Measurements from ENCODE around the gene FDXACB1.
"Not testable (repeated sequence)": the region's sequence is repeated elsewhere in the genome, so short reads cannot be mapped to it uniquely, and the experiment has no call there.

Gene FDXACB1

GRCh38 chr11:111910676-111911562, 32.0 kb upstream of the FDXACB1 start:
- no peak for DNase-seq (ENCODE audit: low spot score)

- no peak for DNase-seq (ENCODE audit: low spot score)
Observed at GRCh38 chr11:111909378-111909777, 30.4 kb upstream of the FDXACB1 start.

GRCh38 chr11:111908639-111909305, 29.8 kb upstream of the FDXACB1 start:
- no peak for DNase-seq (ENCODE audit: low spot score)

GRCh38 chr11:111906680-111907079, 27.7 kb upstream of the FDXACB1 start:
- DNase-seq (ENCODE audit: low spot score) = no peak

- DNase-seq (ENCODE audit: low spot score) = no peak
Observed at GRCh38 chr11:111905411-111905810, 26.4 kb upstream of the FDXACB1 start.

GRCh38 chr11:111886844-111887243, 7.9 kb upstream of the FDXACB1 start:
- DNase-seq (ENCODE audit: low spot score) = no peak

- no peak for DNase-seq (ENCODE audit: low spot score)
Observed at GRCh38 chr11:111886032-111886431, 7.1 kb upstream of the FDXACB1 start.

- not testable (repeated sequence) for DNase-seq (ENCODE audit: low spot score)
Observed at GRCh38 chr11:111885053-111885452, 6.1 kb upstream of the FDXACB1 start.

- DNase-seq (ENCODE audit: low spot score) = no peak
Observed at GRCh38 chr11:111882202-111882601, 3.2 kb upstream of the FDXACB1 start.

- DNase-seq (ENCODE audit: low spot score) = no peak
Observed at GRCh38 chr11:111879637-111879960, 634 bp upstream of the FDXACB1 start.

- DNase-seq (ENCODE audit: low spot score) = no peak
Observed at GRCh38 chr11:111878385-111878848, 548 bp downstream of the FDXACB1 start.

- DNase-seq (ENCODE audit: low spot score) = no peak
Observed at GRCh38 chr11:111871693-111872161, 7.2 kb downstream of the FDXACB1 start.

- peak; percentile 94 for DNase-seq (ENCODE audit: low spot score)
Observed at GRCh38 chr11:111870886-111871692, 7.9 kb downstream of the FDXACB1 start, which contains the start of gene ALG9. Gene ALG9 (minus strand): TSS chr11:111871581. CDS start chr11:111871482, 99 bp downstream.

GRCh38 chr11:111870522-111870885, 8.5 kb downstream of the FDXACB1 start:
- no peak for DNase-seq (ENCODE audit: low spot score)

- DNase-seq (ENCODE audit: low spot score) = no peak
Observed at GRCh38 chr11:111870113-111870512, 8.9 kb downstream of the FDXACB1 start.

- DNase-seq (ENCODE audit: low spot score) = no peak
Observed at GRCh38 chr11:111860257-111860656, 18.7 kb downstream of the FDXACB1 start.

- no peak for DNase-seq (ENCODE audit: low spot score)
Observed at GRCh38 chr11:111855506-111855905, 23.5 kb downstream of the FDXACB1 start.

- no peak for DNase-seq (ENCODE audit: low spot score)
Observed at GRCh38 chr11:111852103-111852502, 26.9 kb downstream of the FDXACB1 start.

GRCh38 chr11:111851636-111852035, 27.3 kb downstream of the FDXACB1 start:
- no peak for DNase-seq (ENCODE audit: low spot score)

- DNase-seq (ENCODE audit: low spot score) = no peak
Observed at GRCh38 chr11:111851067-111851466, 27.9 kb downstream of the FDXACB1 start.

GRCh38 chr11:111849631-111850030, 29.3 kb downstream of the FDXACB1 start:
- no peak for DNase-seq (ENCODE audit: low spot score)

GRCh38 chr11:111846636-111847035, 32.3 kb downstream of the FDXACB1 start:
- no peak for DNase-seq (ENCODE audit: low spot score)
